ENCODE measurements around the gene C1QTNF5.

The C1QTNF5 gene

GRCh38 chr11:119361056-119361787, 20.5 kb upstream of the C1QTNF5 start:
- Histone ChIP-seq H3K4me3 (replicated peaks; ENCODE audit: insufficient read depth, low read length) (no peak overlapping the region), H3K27me3 (ENCODE audit: insufficient read depth, poor library complexity, severe bottlenecking) (peaks cover 12% of the 10 kb centered on the region), H3K27ac (replicated peaks) (no peak overlapping the region; the same call in 1 of the 2 replicates)
- TF ChIP-seq CTCF (IDR thresholded peaks at IDR 0.05; ENCODE audit: insufficient read depth, low read length) (no peak), GABPA (IDR thresholded peaks at IDR 0.05; ENCODE audit: low read depth) (no peak), REST (IDR thresholded peaks at IDR 0.05; ENCODE audit: insufficient replicate concordance, low read depth) (no peak), SPI1 (IDR thresholded peaks at IDR 0.05; ENCODE audit: borderline replicate concordance, low read depth) (no peak), POLR2AphosphoS5 (IDR thresholded peaks at IDR 0.05; ENCODE audit: low read depth) (no peak)
- DNase-seq (ENCODE audit: low read depth in 1 of 2, low spot score in 1 of 2) = peak; percentile 27 to 62

- H3K4me3 ChIP-seq (replicated peaks; ENCODE audit: insufficient read depth, low read length) = no peak overlapping the region
- no peak overlapping the region; the same call in 1 of the 2 replicates for H3K27ac ChIP-seq (replicated peaks)
- no peak for TF ChIP-seq POLR2AphosphoS5 (IDR thresholded peaks at IDR 0.05; ENCODE audit: low read depth)
- no peak for TF ChIP-seq CTCF (IDR thresholded peaks at IDR 0.05; ENCODE audit: insufficient read depth, low read length)
- TF ChIP-seq SPI1 (IDR thresholded peaks at IDR 0.05; ENCODE audit: borderline replicate concordance, low read depth) = no peak
- TF ChIP-seq REST (IDR thresholded peaks at IDR 0.05; ENCODE audit: insufficient replicate concordance, low read depth) = no peak
- no peak for TF ChIP-seq GABPA (IDR thresholded peaks at IDR 0.05; ENCODE audit: low read depth)
- peaks cover 14% of the 10 kb centered on the region for H3K27me3 ChIP-seq (ENCODE audit: insufficient read depth, poor library complexity, severe bottlenecking)
- DNase-seq (ENCODE audit: low read depth in 1 of 2, low spot score in 1 of 2) = peak in 1 of 2 experiments; percentile 42
Observed at GRCh38 chr11:119359365-119360214, 18.9 kb upstream of the C1QTNF5 start.

- DNase-seq (ENCODE audit: low read depth in 1 of 2, low spot score in 1 of 2) = no peak
- Histone ChIP-seq H3K4me3 (replicated peaks; ENCODE audit: insufficient read depth, low read length) (peak overlapping the region; percentile 46; the same call in 1 of the 2 replicates), H3K27ac (replicated peaks) (no peak overlapping the region), H3K27me3 (ENCODE audit: insufficient read depth, poor library complexity, severe bottlenecking) (peaks cover 5% of the 10 kb centered on the region)
- no peak for TF ChIP-seq CTCF (IDR thresholded peaks at IDR 0.05; ENCODE audit: insufficient read depth, low read length)
- TF ChIP-seq GABPA (IDR thresholded peaks at IDR 0.05; ENCODE audit: low read depth) = no peak
- TF ChIP-seq SPI1 (IDR thresholded peaks at IDR 0.05; ENCODE audit: borderline replicate concordance, low read depth) = no peak
- no peak for TF ChIP-seq POLR2AphosphoS5 (IDR thresholded peaks at IDR 0.05; ENCODE audit: low read depth)
- TF ChIP-seq REST (IDR thresholded peaks at IDR 0.05; ENCODE audit: insufficient replicate concordance, low read depth) = no peak
Observed at GRCh38 chr11:119357074-119357473, 16.4 kb upstream of the C1QTNF5 start.

Measured in HL-60 (cell line).